Uterus (tissue), 4 donors: ENCODE data around the gene WWOX. TPM values are rescaled to one million over a fixed set of nuclear protein-coding genes. Genes with fewer than 3 reads are reported as not detected.

Experiments
- DNase-seq, 2 donors: peaks; one replicate each; pipeline ENCODE4 v3.0.0-alpha.2; 2019 to 2020
- H3K27ac ChIP-seq, 2 donors: fragments of 200-600 bp; sonication (generic); 1 replicate in 1 of 2; 2 replicates in 1 of 2; pipeline ENCODE4 v1.5.1; 2016 to 2018
- H3K27me3 ChIP-seq, 2 donors: fragments of 200-600 bp; sonication (generic); one replicate each; pipeline ENCODE4 v1.5.1; 2018 to 2019; ENCODE audit warnings: control low read depth in 1 of 2
- H3K36me3 ChIP-seq, 2 donors: fragments of 200-600 bp; sonication (generic); one replicate each; pipeline ENCODE4 v1.5.1; 2019; ENCODE audit warnings: control low read depth in 1 of 2
- H3K4me1 ChIP-seq, 2 donors: fragments of 200-600 bp; sonication (generic); one replicate each; pipeline ENCODE4 v1.5.1; 2018 to 2019; ENCODE audit warnings: control low read depth in 1 of 2
- H3K4me3 ChIP-seq, 2 donors: fragments of 200-600 bp; sonication (generic); 1 replicate in 1 of 2; 2 replicates in 1 of 2; pipeline ENCODE4 v1.5.1; 2018 to 2019; ENCODE audit warnings: mild to moderate bottlenecking in 1 of 2
- H3K9me3 ChIP-seq, 2 donors: fragments of 200-600 bp; sonication (generic); one replicate each; pipeline ENCODE4 v1.5.1; 2019; ENCODE audit warnings: control low read depth in 1 of 2
- CTCF ChIP-seq, 4 experiments: fragments of 200-600 bp in 2 of 4; fragments of 450-650 bp in 2 of 4; sonication (generic) in 2 of 4; IDR thresholded peaks; one replicate each; pipeline ENCODE4 v1.5.1; 2016 to 2019; ENCODE audit warnings: antibody characterized with exemption in 4 of 4, mild to moderate bottlenecking in 2 of 4, moderate library complexity in 1 of 4
- POLR2A ChIP-seq, 2 donors: fragments of 450-650 bp; IDR thresholded peaks; one replicate each; pipeline ENCODE4 v1.6.1; 2016; ENCODE audit warnings: antibody characterized with exemption in 2 of 2, mild to moderate bottlenecking in 1 of 2, moderate library complexity in 1 of 2
- intact Hi-C: fragments of 100-400 bp; cut with DNase I; formaldehyde crosslinking; loops from one replicate; pipeline ENCODE4 v1.15.1; 2023; ENCODE audit warnings: low total_unique reads
- total RNA-seq, 4 donors: library from RNA; depleted of rRNA in 3 of 4; stranded (reverse); fragments of >200 nt in 3 of 4; gene quantifications; one replicate each; pipeline versions ENCODE4 v1.1.0 to v1.2.4, GENCODE V29; 2014 to 2023
- donor health status: DM: yes; HTN: yes; CAD: no.

WWOX gene
- total RNA-seq, 4 donors from 2014 or later = 34.1 to 99.9 (median 55.8) TPM

- TF ChIP-seq CTCF (IDR thresholded peaks at IDR 0.05) = no peak
- Histone ChIP-seq H3K9me3 (no peaks in the 10 kb centered on the region), H3K4me1 (no peaks in the 10 kb centered on the region), H3K36me3 (no peaks in the 10 kb centered on the region), H3K4me3 (no peak overlapping the region), H3K27ac (no peak overlapping the region), H3K27me3 (no peaks in the 10 kb centered on the region)
- intact Hi-C loops = no loop called here
- DNase-seq = no peak
Observed at GRCh38 chr16:78953526-78953925, 854.1 kb downstream of the WWOX start.

GRCh38 chr16:78955206-78955605 is 855.8 kb downstream of the WWOX start:
- TF ChIP-seq CTCF (IDR thresholded peaks at IDR 0.05) (no peak), POLR2A (IDR thresholded peaks at IDR 0.05) (no peak)
- no peaks in the 10 kb centered on the region for H3K36me3 ChIP-seq
- no peak for DNase-seq
- no peaks in the 10 kb centered on the region for H3K9me3 ChIP-seq
- no peaks in the 10 kb centered on the region for H3K4me1 ChIP-seq
- intact Hi-C loops = no loop called here
- no peak overlapping the region for H3K4me3 ChIP-seq
- H3K27ac ChIP-seq = no peak overlapping the region
- no peaks in the 10 kb centered on the region for H3K27me3 ChIP-seq

- no peaks in the 10 kb centered on the region for H3K27me3 ChIP-seq
- TF ChIP-seq POLR2A (IDR thresholded peaks at IDR 0.05) = no peak
- no peak for TF ChIP-seq CTCF (IDR thresholded peaks at IDR 0.05)
- no peak for DNase-seq
- peak overlapping the region in 1 of 2 donors; percentile 31 for H3K27ac ChIP-seq
- H3K9me3 ChIP-seq = no peaks in the 10 kb centered on the region
- no peaks in the 10 kb centered on the region for H3K36me3 ChIP-seq
- intact Hi-C loops = no loop called here
- no peaks in the 10 kb centered on the region for H3K4me1 ChIP-seq
- no peak overlapping the region for H3K4me3 ChIP-seq
Observed at GRCh38 chr16:78956859-78957258, 857.4 kb downstream of the WWOX start.

DNA sequence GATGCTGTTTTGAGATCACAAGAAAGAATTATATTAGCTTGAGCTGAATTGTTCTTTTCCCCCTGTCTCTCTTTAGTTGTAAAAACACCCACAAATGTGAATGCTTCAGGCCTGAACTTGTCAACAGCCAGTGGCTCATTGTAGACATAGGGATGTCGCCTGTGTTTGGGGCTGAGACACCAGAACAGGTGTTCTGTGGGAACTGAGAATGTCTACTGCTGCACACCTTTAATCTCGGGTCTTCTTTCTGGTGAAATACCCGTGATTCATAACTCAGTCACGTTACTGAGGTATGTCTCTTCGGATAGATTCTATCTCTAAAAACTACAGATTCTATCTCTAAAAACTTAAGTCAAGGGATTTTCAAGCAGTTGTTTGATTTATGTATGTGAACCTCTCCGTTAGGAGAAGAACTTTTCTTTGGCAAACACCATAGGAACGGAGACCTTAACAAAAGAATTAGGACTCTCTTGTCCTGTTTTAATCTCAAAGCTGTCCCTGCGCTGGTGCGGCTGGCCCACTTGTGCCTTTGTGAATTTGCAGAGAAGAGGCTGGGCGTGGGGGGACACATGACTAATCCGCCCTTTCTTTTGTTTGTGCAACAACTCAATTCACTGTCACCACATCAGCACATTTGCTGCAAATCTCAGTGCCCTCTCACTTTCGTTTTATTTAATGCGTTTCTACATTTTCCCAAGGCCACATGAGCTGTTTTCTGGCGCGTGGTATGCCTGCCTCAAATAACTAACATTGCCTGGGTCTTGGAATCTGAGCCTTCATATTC is 858.1 kb downstream of the WWOX start:
- intact Hi-C loops = no loop called here
- Histone ChIP-seq H3K4me3 (no peak overlapping the region), H3K27me3 (no peaks in the 10 kb centered on the region), H3K27ac (peak overlapping the region in 1 of 2 donors; percentile 31), H3K36me3 (no peaks in the 10 kb centered on the region), H3K9me3 (no peaks in the 10 kb centered on the region), H3K4me1 (no peaks in the 10 kb centered on the region)
- no peak for DNase-seq
- TF ChIP-seq CTCF (IDR thresholded peaks at IDR 0.05) = no peak
- no peak for TF ChIP-seq POLR2A (IDR thresholded peaks at IDR 0.05)

GRCh38 chr16:78961464-78961863 is 862.0 kb downstream of the WWOX start:
- DNase-seq = no peak
- no peak overlapping the region for H3K4me3 ChIP-seq
- no peak overlapping the region for H3K27ac ChIP-seq
- H3K9me3 ChIP-seq = no peaks in the 10 kb centered on the region
- intact Hi-C loops = no loop called here
- no peaks in the 10 kb centered on the region for H3K27me3 ChIP-seq
- no peak for TF ChIP-seq POLR2A (IDR thresholded peaks at IDR 0.05)
- no peak for TF ChIP-seq CTCF (IDR thresholded peaks at IDR 0.05)
- no peaks in the 10 kb centered on the region for H3K36me3 ChIP-seq
- H3K4me1 ChIP-seq = no peaks in the 10 kb centered on the region
